Activated CD4-positive, CD25-positive, alpha-beta regulatory T cell treated with anti-CD3 and anti-CD28 coated beads, Interleukin-2, amount 50 U/mL, for 24 hours (primary cell): Measurements from ENCODE around the gene HERC2.
"Not testable (repeated sequence)": the region's sequence is repeated elsewhere in the genome, so short reads cannot be mapped to it uniquely, and the experiment has no call there.

Experiments
- ATAC-seq, 2 donors: fragments of 150-1000 bp; cut with Tn5 transposase; one replicate each; pipeline ENCODE4 v1.10.0; 2021; ENCODE audit warnings: mild to moderate bottlenecking in 1 of 2, moderate library complexity in 1 of 2

Gene HERC2

GRCh38 chr15:28128031-28128430 lies 193.9 kb downstream of the HERC2 start:
- no peak for ATAC-seq

GRCh38 chr15:28127036-28127435 lies 194.9 kb downstream of the HERC2 start:
- no peak for ATAC-seq

- no peak for ATAC-seq
Measured at GRCh38 chr15:28125673-28126651, 196.0 kb downstream of the HERC2 start.

GRCh38 chr15:28124841-28125240 lies 197.1 kb downstream of the HERC2 start:
- ATAC-seq = no peak

- ATAC-seq = peak in 1 of 2 donors; percentile 60
Measured at GRCh38 chr15:28123408-28124023, 198.5 kb downstream of the HERC2 start.

- no peak for ATAC-seq
Measured at GRCh38 chr15:28122038-28122949, 199.7 kb downstream of the HERC2 start.

GRCh38 chr15:28121577-28121976 lies 200.4 kb downstream of the HERC2 start:
- ATAC-seq = not testable (repeated sequence)

GRCh38 chr15:28120359-28120640 lies 201.7 kb downstream of the HERC2 start:
- ATAC-seq = no peak

GRCh38 chr15:28118531-28118930 lies 203.4 kb downstream of the HERC2 start:
- no peak for ATAC-seq

- no peak for ATAC-seq
Measured at GRCh38 chr15:28118083-28118482, 203.9 kb downstream of the HERC2 start.

GRCh38 chr15:28117432-28117990 lies 204.5 kb downstream of the HERC2 start:
- ATAC-seq = no peak

GRCh38 chr15:28116521-28117431 lies 205.2 kb downstream of the HERC2 start:
- ATAC-seq = no peak

- ATAC-seq = no peak
Measured at GRCh38 chr15:28115871-28116270, 206.1 kb downstream of the HERC2 start.

- ATAC-seq = no peak
Measured at GRCh38 chr15:28114721-28115622, 207.0 kb downstream of the HERC2 start.

GRCh38 chr15:28114114-28114455 lies 207.9 kb downstream of the HERC2 start:
- no peak for ATAC-seq

GRCh38 chr15:28113394-28114113 lies 208.4 kb downstream of the HERC2 start:
- no peak for ATAC-seq

GRCh38 chr15:28112962-28113361 lies 209.0 kb downstream of the HERC2 start:
- ATAC-seq = no peak

GRCh38 chr15:28112101-28112760 lies 209.7 kb downstream of the HERC2 start:
- ATAC-seq = no peak

GRCh38 chr15:28111543-28111942 lies 210.4 kb downstream of the HERC2 start:
- ATAC-seq = no peak
